ENCODE measurements around the gene SREBF1. TPM values are rescaled to one million over a fixed set of nuclear protein-coding genes. Genes with fewer than 3 reads are reported as not detected.

SREBF1 gene
- total and polyA plus RNA-seq, 2 of the 8 experiments (the other 6 are each of a cell fraction or from before 2014, with no cell fraction given) = 28.6 to 70.8 TPM

DNA sequence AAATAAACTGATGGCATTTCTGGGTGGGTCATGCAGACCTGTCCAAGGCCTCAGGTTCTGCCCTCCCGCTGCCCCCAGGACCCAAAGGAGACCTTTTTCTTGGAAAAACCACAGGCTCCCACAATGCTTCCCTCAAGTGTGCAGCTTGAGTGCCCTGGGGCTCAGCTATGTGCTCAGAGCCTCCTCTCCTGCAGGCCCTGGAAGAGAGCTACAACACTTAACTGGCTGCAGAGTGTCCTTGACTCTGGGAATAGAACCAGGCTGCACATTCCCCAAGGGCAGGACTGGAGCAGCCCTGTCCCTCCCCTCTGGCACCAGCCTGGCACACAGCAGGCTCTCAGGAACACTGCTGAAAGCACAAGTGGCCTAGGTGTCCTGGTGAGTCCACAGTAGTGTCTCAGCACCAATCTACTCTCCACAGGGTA, 4.8 kb upstream of the SREBF1 start:
- H3K14ac ChIP-seq (ENCODE audit: insufficient read length) = no peak overlapping the region
- no peaks in the 10 kb centered on the region for H3K79me2 ChIP-seq (ENCODE audit: control insufficient read depth in 1 of 2, insufficient read depth in 2 of 2, low read length in 2 of 2)
- DNase-seq (ENCODE audit: low read depth in 1 of 2, low spot score in 2 of 2) (no peak), FAIRE-seq (no peak)
- no peak overlapping the region for H4K8ac ChIP-seq (ENCODE audit: extremely low read depth, insufficient read depth, low read length)
- H3K23me2 ChIP-seq (ENCODE audit: low read depth, low read length) = peaks cover 9% of the 10 kb centered on the region
- no peaks in the 10 kb centered on the region for H3K9me3 ChIP-seq (ENCODE audit: insufficient read depth in 2 of 2, low read depth in 1 of 2, low read length in 1 of 2)
- H3K23ac ChIP-seq (ENCODE audit: insufficient read length) = no peak overlapping the region
- H3K4me2 ChIP-seq (ENCODE audit: insufficient read depth in 1 of 2, low read depth in 2 of 2, low read length in 2 of 2) = peak overlapping the region in 1 of 2 experiments; percentile 86; a peak in 1 of 4 replicates
- peak overlapping the region; percentile 99 for H2BK12ac ChIP-seq (ENCODE audit: low read depth, low read length)
- no peaks in the 10 kb centered on the region for H3K36me3 ChIP-seq (ENCODE audit: control insufficient read depth in 2 of 4, insufficient read depth in 4 of 4, low read length in 3 of 4)
- CTCF ChIA-PET (ENCODE audit: partially characterized antibody) = interaction anchor here (0.8 to 3.5 kb wide), 12 partner anchors 10 to 77 kb away, joined by 3 to 21 read pairs (median 4); no protein-coding TSS in a partner anchor
- peak overlapping the region; percentile 94 for H4K91ac ChIP-seq (replicated peaks; ENCODE audit: insufficient read length, low read length)
- H3K18ac ChIP-seq (ENCODE audit: extremely low read depth, low read length) = peak overlapping the region; percentile 100
- TF ChIP-seq POLR2A (IDR thresholded peaks at IDR 0.05; ENCODE audit: control extremely low read depth in 1 of 2, low read depth in 2 of 2, low read length in 2 of 2) (no peak), NANOG (IDR thresholded peaks at IDR 0.05; ENCODE audit: insufficient read depth, low read depth, low read length, poor library complexity, severe bottlenecking) (no peak), BCL11A (IDR thresholded peaks at IDR 0.05; ENCODE audit: low read depth in 2 of 2, low read length in 2 of 2) (no peak), KDM4A (IDR thresholded peaks at IDR 0.05; ENCODE audit: low read depth, low read length, severe bottlenecking) (no peak), CHD1 (IDR thresholded peaks at IDR 0.05; ENCODE audit: low read depth, low read length) (no peak), PHF8 (conservative IDR thresholded peaks at IDR 0.05; ENCODE audit: low read depth, low read length) (no peak)
- peak overlapping the region; percentile 70 for H2BK120ac ChIP-seq (replicated peaks; ENCODE audit: low read depth, low read length)
- H3K27me3 ChIP-seq (replicated peaks in 1 of 4; ENCODE audit: control insufficient read depth in 3 of 4, extremely low read depth in 1 of 4, insufficient read depth in 3 of 4, low read length in 3 of 4) = no peaks in the 10 kb centered on the region; a peak in 1 of 7 replicates
- POLR2A ChIA-PET (ENCODE audit: partially characterized antibody) = interaction anchor here (0.6 to 8.8 kb wide), 15 partner anchors 8 to 80 kb away, joined by 3 to 122 read pairs (median 4); no protein-coding TSS in a partner anchor
- H3K9ac ChIP-seq (replicated peaks in 1 of 4; ENCODE audit: extremely low read depth in 1 of 4, low read depth in 3 of 4, low read length in 3 of 4) = no peak overlapping the region
- 0 out of 2 replicates have a peak overlapping the region, but pooled peaks have one; percentile 98 for H2BK15ac ChIP-seq (ENCODE audit: low read length)
- whole genome bisulfite sequencing, 2 experiments (ENCODE audit: extremely low coverage in 1 of 2, insufficient coverage in 1 of 2, insufficient read length in 1 of 2, insufficient replicate concordance in 2 of 2, low coverage in 1 of 2, low lambda C conversion rate in 2 of 2, missing lambda C conversion rate in 1 of 2) = 90% methylated on average over 1 of the region's 1 CpG; no CpG with 5 or more reads in 1 of the 2 experiments
- peak overlapping the region; percentile 99; the same call in 1 of the 2 replicates for H2BK5ac ChIP-seq (ENCODE audit: low read depth, low read length)
- no peak overlapping the region for H3K56ac ChIP-seq (replicated peaks; ENCODE audit: insufficient read length, low read depth, low read length)
- H2AK5ac ChIP-seq (ENCODE audit: low read depth, low read length) = peak overlapping the region; percentile 93; the same call in 1 of the 2 replicates
- peak overlapping the region; percentile 58 for H3K4ac ChIP-seq (replicated peaks; ENCODE audit: insufficient read length, low read depth, low read length)
- no peak overlapping the region for H3K4me3 ChIP-seq (ENCODE audit: extremely low read depth in 1 of 4, insufficient read depth in 2 of 4, low read depth in 3 of 4, low read length in 4 of 4)
- H3K4me1 ChIP-seq (replicated peaks in 1 of 4; ENCODE audit: control insufficient read depth in 3 of 4, insufficient read depth in 4 of 4, low read length in 3 of 4) = peaks cover 19 to 44% (median 34%) of the 10 kb centered on the region in 4 experiments
- H3K27ac ChIP-seq (ENCODE audit: low read depth, low read length) = no peak overlapping the region
- no peaks in the 10 kb centered on the region for H3K79me1 ChIP-seq (ENCODE audit: low read depth, low read length)
- peak overlapping the region; percentile 74; the same call in 1 of the 2 replicates for H2BK20ac ChIP-seq (ENCODE audit: low read length)
- no peak overlapping the region for H4K5ac ChIP-seq (ENCODE audit: insufficient read length, low read depth, low read length)
- peaks cover 0 to 1% of the 10 kb centered on the region in 2 experiments for H4K20me1 ChIP-seq (replicated peaks in 1 of 2; ENCODE audit: control insufficient read depth in 1 of 2, insufficient read depth in 2 of 2, low read length in 2 of 2)
- H2AFZ ChIP-seq (ENCODE audit: low read length) = no peak overlapping the region
